Measurements from ENCODE around the gene CCDC175. TPM values are rescaled to one million over a fixed set of nuclear protein-coding genes. Genes with fewer than 3 reads are reported as not detected.

The CCDC175 gene
- total RNA-seq, 1 donor from 2014 or later: not detected

- no peak for DNase-seq (ENCODE audit: low spot score in 2 of 2)
- Histone ChIP-seq H3K4me3 (no peak overlapping the region), H3K27me3 (no peaks in the 10 kb centered on the region), H3K36me3 (no peaks in the 10 kb centered on the region), H3K27ac (no peak overlapping the region), H3K9me3 (no peaks in the 10 kb centered on the region), H3K4me1 (no peaks in the 10 kb centered on the region)
- TF ChIP-seq CTCF (IDR thresholded peaks at IDR 0.05): no peak
- intact Hi-C loops (cut with DNase I): no loop called here
Measured at GRCh38 chr14:59565087-59565486, 11.5 kb downstream of the CCDC175 start.

GRCh38 chr14:59564366-59564765, 12.2 kb downstream of the CCDC175 start:
- Histone ChIP-seq H3K4me1 (no peaks in the 10 kb centered on the region), H3K4me3 (no peak overlapping the region), H3K27ac (no peak overlapping the region), H3K36me3 (no peaks in the 10 kb centered on the region), H3K9me3 (no peaks in the 10 kb centered on the region), H3K27me3 (no peaks in the 10 kb centered on the region)
- intact Hi-C loops (cut with DNase I): no loop called here
- no peak for TF ChIP-seq CTCF (IDR thresholded peaks at IDR 0.05)
- DNase-seq (ENCODE audit: low spot score in 2 of 2): no peak

GRCh38 chr14:59547310-59547709, 29.3 kb downstream of the CCDC175 start:
- H3K9me3 ChIP-seq: peaks cover 3% of the 10 kb centered on the region in 2 donors
- no peak for DNase-seq (ENCODE audit: low spot score in 2 of 2)
- intact Hi-C loops (cut with DNase I): no loop called here
- no peak overlapping the region for H3K4me3 ChIP-seq
- no peaks in the 10 kb centered on the region for H3K36me3 ChIP-seq
- no peaks in the 10 kb centered on the region for H3K27me3 ChIP-seq
- no peak overlapping the region for H3K27ac ChIP-seq
- no peaks in the 10 kb centered on the region for H3K4me1 ChIP-seq
- TF ChIP-seq CTCF (IDR thresholded peaks at IDR 0.05): no peak

- Histone ChIP-seq H3K27ac (no peak overlapping the region), H3K9me3 (no peaks in the 10 kb centered on the region), H3K4me3 (no peak overlapping the region), H3K36me3 (no peaks in the 10 kb centered on the region), H3K27me3 (no peaks in the 10 kb centered on the region), H3K4me1 (no peaks in the 10 kb centered on the region)
- TF ChIP-seq CTCF (IDR thresholded peaks at IDR 0.05): no peak
- intact Hi-C loops (cut with DNase I): no loop called here
- no peak for DNase-seq (ENCODE audit: low spot score in 2 of 2)
Measured at GRCh38 chr14:59543873-59544272, 32.7 kb downstream of the CCDC175 start.

GRCh38 chr14:59541731-59542130, 34.9 kb downstream of the CCDC175 start:
- H3K36me3 ChIP-seq: no peaks in the 10 kb centered on the region
- H3K9me3 ChIP-seq: no peaks in the 10 kb centered on the region
- no peaks in the 10 kb centered on the region for H3K4me1 ChIP-seq
- H3K27ac ChIP-seq: no peak overlapping the region
- H3K4me3 ChIP-seq: no peak overlapping the region
- DNase-seq (ENCODE audit: low spot score in 2 of 2): no peak
- no peaks in the 10 kb centered on the region for H3K27me3 ChIP-seq
- no peak for TF ChIP-seq CTCF (IDR thresholded peaks at IDR 0.05)
- intact Hi-C loops (cut with DNase I): no loop called here

GRCh38 chr14:59540852-59541251, 35.8 kb downstream of the CCDC175 start:
- H3K27me3 ChIP-seq: no peaks in the 10 kb centered on the region
- intact Hi-C loops (cut with DNase I): no loop called here
- H3K27ac ChIP-seq: no peak overlapping the region
- no peaks in the 10 kb centered on the region for H3K4me1 ChIP-seq
- H3K36me3 ChIP-seq: no peaks in the 10 kb centered on the region
- no peak overlapping the region for H3K4me3 ChIP-seq
- TF ChIP-seq CTCF (IDR thresholded peaks at IDR 0.05): no peak
- no peak for DNase-seq (ENCODE audit: low spot score in 2 of 2)
- H3K9me3 ChIP-seq: no peaks in the 10 kb centered on the region
